Endothelial cell of umbilical vein (primary cell): ENCODE data around the gene NFATC3. TPM values are rescaled to one million over a fixed set of nuclear protein-coding genes. Genes with fewer than 3 reads are reported as not detected.

ENCODE experiments used
- BruUV-seq: library from RNA; stranded (reverse); fragments of 400-500 nt; replicated peaks from 2 replicates; lab custom pipeline; 2021; lab: Mats Ljungman, UMichigan
- CTCF ChIA-PET: fragments of 300-600, 350-600 bp; sonication (Branson Sonifier 250); formaldehyde crosslinking; loops from one replicate; lab custom pipeline; 2021; ENCODE audit warnings: antibody characterized with exemption, inconsistent platforms; lab: Charles Lee
- POLR2A ChIA-PET: fragments of 300-600, 350-600 bp; sonication (Branson Sonifier 250); formaldehyde crosslinking; loops from one replicate; lab custom pipeline; 2021; ENCODE audit warnings: antibody characterized with exemption, inconsistent platforms; lab: Charles Lee
- DNase-seq: peaks from one replicate; pipeline ENCODE4 v3.0.0-alpha.2; 2011; ENCODE audit warnings: low read depth, low spot score
- FAIRE-seq: peaks from 2 replicates; lab custom pipeline; 2011; peaks lifted over from hg19 to GRCh38; lab: Jason Lieb, UNC
- H2AFZ ChIP-seq: 2 replicates; pipeline ENCODE4 v1.6.0; 2012; ENCODE audit warnings: low read depth, low read length, control low read depth, inconsistent platforms
- H3K27ac ChIP-seq: 2 replicates; pipeline ENCODE4 v1.5.1; 2011; ENCODE audit warnings: low read depth, mild to moderate bottlenecking, control low read depth, low read length, moderate library complexity; ENCODE audit not compliant: insufficient read depth
- H3K27me3 ChIP-seq, 2 experiments: 2 replicates each; pipeline versions ENCODE4 v1.6.0 to v1.6.1; 2011; ENCODE audit warnings: low read length in 2 of 2, mixed read lengths in 1 of 2; ENCODE audit not compliant: control insufficient read depth in 2 of 2, insufficient read depth in 2 of 2
- H3K36me3 ChIP-seq, 2 experiments: 2 replicates in 1 of 2; 3 replicates in 1 of 2; pipeline ENCODE4 v1.5.1; 2011; ENCODE audit warnings: low read length in 2 of 2, mild to moderate bottlenecking in 1 of 2, moderate library complexity in 1 of 2; ENCODE audit not compliant: control insufficient read depth in 2 of 2, insufficient read depth in 2 of 2; ENCODE audit errors: extremely low read depth in 1 of 2
- H3K4me1 ChIP-seq: 3 replicates; pipeline ENCODE4 v1.5.1; 2011; ENCODE audit warnings: mild to moderate bottlenecking, low read length; ENCODE audit not compliant: control insufficient read depth, insufficient read depth; ENCODE audit errors: extremely low read depth
- H3K4me2 ChIP-seq: 2 replicates; pipeline ENCODE4 v1.6.1; 2011; ENCODE audit warnings: low read length, control low read depth, mixed read lengths; ENCODE audit not compliant: insufficient read depth
- H3K4me3 ChIP-seq, 3 experiments: fragments of 200-600 bp in 1 of 3; sonication (generic), shearing (Covaris generic) in 1 of 3; replicated peaks in 1 of 3; 2 replicates each; pipeline ENCODE4 v1.5.1; 2011 to 2016; ENCODE audit warnings: control low read depth in 3 of 3, low read length in 3 of 3, mild to moderate bottlenecking in 2 of 3, inconsistent platforms in 1 of 3, low read depth in 1 of 3, moderate library complexity in 1 of 3; ENCODE audit not compliant: insufficient read depth in 1 of 3
- H3K79me2 ChIP-seq: 2 replicates; pipeline ENCODE4 v1.6.0; 2012; ENCODE audit warnings: low read length, inconsistent platforms; ENCODE audit not compliant: control insufficient read depth, insufficient read depth
- H3K9ac ChIP-seq: replicated peaks from 2 replicates; pipeline ENCODE3; 2011; ENCODE audit warnings: low read length, control low read depth; ENCODE audit not compliant: insufficient read depth; ENCODE audit errors: extremely low read depth
- H3K9me1 ChIP-seq: replicated peaks from 3 replicates; pipeline ENCODE4 v1.6.0; 2011; ENCODE audit warnings: mild to moderate bottlenecking, low read length; ENCODE audit not compliant: control insufficient read depth, insufficient read depth; ENCODE audit errors: extremely low read depth
- H3K9me3 ChIP-seq: replicated peaks from 2 replicates; pipeline ENCODE4 v1.5.1; 2012; ENCODE audit warnings: low read length, inconsistent platforms; ENCODE audit not compliant: control insufficient read depth, insufficient read depth
- H4K20me1 ChIP-seq: replicated peaks from 2 replicates; pipeline ENCODE3; 2011; ENCODE audit warnings: mild to moderate bottlenecking, low read length; ENCODE audit not compliant: control insufficient read depth, insufficient read depth; ENCODE audit errors: extremely low read depth
- EZH2 ChIP-seq: IDR thresholded peaks from 2 replicates; pipeline ENCODE4 v1.6.1; 2012; ENCODE audit warnings: borderline replicate concordance, low read depth, mild to moderate bottlenecking, moderate library complexity, low read length, inconsistent platforms; ENCODE audit not compliant: severe bottlenecking
- FOS ChIP-seq: IDR thresholded peaks from 2 replicates; pipeline ENCODE4 v1.6.1; 2011; ENCODE audit warnings: mild to moderate bottlenecking, low read length, moderate library complexity, borderline replicate concordance; ENCODE audit not compliant: insufficient read depth
- GATA2 ChIP-seq: IDR thresholded peaks from 2 replicates; pipeline ENCODE4 v1.7.0; 2011; ENCODE audit warnings: low read depth, mild to moderate bottlenecking, moderate library complexity, mixed read lengths, low read length; ENCODE audit not compliant: insufficient read length, insufficient read depth
- JUN ChIP-seq: IDR thresholded peaks from 2 replicates; pipeline ENCODE4 v1.6.1; 2011; ENCODE audit warnings: borderline replicate concordance, low read depth; ENCODE audit not compliant: insufficient read length, insufficient read depth
- MYC ChIP-seq: IDR thresholded peaks from one replicate; pipeline ENCODE4 v1.6.1; 2011; ENCODE audit warnings: mild to moderate bottlenecking, low read depth, low read length
- POLR2A ChIP-seq: IDR thresholded peaks from 2 replicates; pipeline ENCODE4 v1.6.1; 2012; ENCODE audit warnings: low read depth, mild to moderate bottlenecking, control low read depth, low read length
- POLR2AphosphoS5 ChIP-seq: IDR thresholded peaks from 2 replicates; pipeline ENCODE4 v1.6.1; 2012; ENCODE audit warnings: low read depth, mild to moderate bottlenecking, control low read depth, low read length, moderate library complexity; ENCODE audit not compliant: insufficient read depth
- dilution Hi-C: fragments of 300-500 bp; cut with MboI; formaldehyde crosslinking; loops from one replicate; pipeline ENCODE4 v1.15.0; 2019; ENCODE audit warnings: low sequenced_read_pairs; ENCODE audit not compliant: extremely low pct_ligation_motif_present
- intact Hi-C: fragments of 100-400 bp; cut with micrococcal nuclease; formaldehyde crosslinking; loops from one replicate; pipeline ENCODE4 v1.10.0; 2022
- polyA plus RNA-seq, 4 experiments: library from polyadenylated mRNA; depleted of rRNA in 3 of 4; stranded (reverse) in 3 of 4; unstranded in 1 of 4; fragments of >200 nt; gene quantifications; 2 replicates each; pipeline versions ENCODE4 v1.2.1 to v1.2.3, GENCODE V29; 2011 to 2012; ENCODE audit warnings: missing spikeins in 1 of 4
- total RNA-seq: library from RNA; stranded (reverse); gene quantifications from 2 replicates; pipeline ENCODE4 v1.2.3, GENCODE V29; 2021
- TF ChIP-seq, protein P1 (sequence below), 2 donors: IDR thresholded peaks; 1 replicate in 1 of 2; 2 replicates in 1 of 2; pipeline ENCODE4 v1.5.1; 2011; ENCODE audit warnings: low read length in 2 of 2, mild to moderate bottlenecking in 2 of 2, moderate library complexity in 2 of 2, control low read depth in 1 of 2, inconsistent platforms in 1 of 2, low read depth in 1 of 2; ENCODE audit not compliant: insufficient read depth in 1 of 2; ENCODE audit errors: extremely low read depth in 1 of 2

The NFATC3 gene
- total and polyA plus RNA-seq, 2 donors (not counting 3 experiments of a cell fraction or from before 2014, with no cell fraction given) = 15.6 to 33.1 TPM

DNA sequence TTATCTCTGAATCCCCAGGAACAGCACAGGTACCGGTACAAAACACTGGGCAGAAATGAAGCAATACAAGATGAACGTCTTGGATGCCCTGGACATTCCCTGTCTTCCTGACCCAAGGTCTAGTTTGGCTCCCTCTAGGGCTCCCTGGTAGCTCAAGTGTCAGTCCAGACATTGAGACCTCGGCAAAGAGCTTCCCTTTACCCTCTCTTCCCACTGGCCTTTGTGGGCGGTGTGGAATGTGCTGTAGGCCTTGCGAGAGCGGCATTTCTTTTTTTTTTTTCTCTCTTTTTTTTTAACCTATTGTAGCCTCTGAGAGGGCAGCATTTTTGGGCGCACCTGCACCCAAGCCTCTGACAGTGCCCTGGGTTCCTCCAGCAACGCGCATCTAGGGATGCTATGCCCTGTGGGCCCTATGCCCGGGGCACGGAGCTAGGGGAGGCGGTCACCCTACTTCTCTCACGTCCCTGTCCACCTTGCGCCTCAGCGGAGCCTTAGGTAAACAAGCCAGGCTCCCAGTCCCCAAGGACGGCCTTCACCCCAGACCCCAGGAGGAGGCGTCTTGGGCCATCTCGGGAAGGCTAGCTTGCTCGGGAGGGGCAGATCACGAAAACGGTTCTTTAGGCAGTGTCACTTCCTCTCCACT, 1.2 kb upstream of the NFATC3 start:
- DNase-seq (no peak), FAIRE-seq (peak; percentile 15)
- peaks cover 33% of the 10 kb centered on the region for H3K79me2 ChIP-seq
- peak overlapping the region; percentile 94 for H3K27ac ChIP-seq
- POLR2A ChIA-PET = interaction anchor here (0.6 to 1.2 kb wide), 2 partner anchors 15 to 46 kb away, joined by 4 to 5 read pairs; no protein-coding TSS in a partner anchor
- dilution Hi-C loops = no loop called here
- H3K9ac ChIP-seq = peak overlapping the region; percentile 97
- intact Hi-C loops = loop anchor here (2.0 to 10.0 kb wide), 2 partner anchors 61 to 241 kb away; partner anchors contain the start of genes DDX28 and DUS2
- peaks cover 2% of the 10 kb centered on the region for H4K20me1 ChIP-seq
- no peaks in the 10 kb centered on the region for H3K27me3 ChIP-seq
- H3K9me3 ChIP-seq = no peaks in the 10 kb centered on the region
- H3K36me3 ChIP-seq = no peaks in the 10 kb centered on the region
- CTCF ChIA-PET = interaction anchor here (0.8 to 5.1 kb wide), 8 partner anchors 10 to 177 kb away, joined by 3 to 34 read pairs (median 5); no protein-coding TSS in a partner anchor
- TF ChIP-seq POLR2AphosphoS5 (no peak), EZH2 (no peak)
- H3K4me2 ChIP-seq = peak overlapping the region; percentile 91
- peak overlapping the region; percentile 93 for H2AFZ ChIP-seq
- no TSS peak for BruUV-seq
- peak overlapping the region in 1 of 3 experiments; percentile 81 for H3K4me3 ChIP-seq
- peaks cover 36% of the 10 kb centered on the region for H3K4me1 ChIP-seq
- no peaks in the 10 kb centered on the region for H3K9me1 ChIP-seq

DNA sequence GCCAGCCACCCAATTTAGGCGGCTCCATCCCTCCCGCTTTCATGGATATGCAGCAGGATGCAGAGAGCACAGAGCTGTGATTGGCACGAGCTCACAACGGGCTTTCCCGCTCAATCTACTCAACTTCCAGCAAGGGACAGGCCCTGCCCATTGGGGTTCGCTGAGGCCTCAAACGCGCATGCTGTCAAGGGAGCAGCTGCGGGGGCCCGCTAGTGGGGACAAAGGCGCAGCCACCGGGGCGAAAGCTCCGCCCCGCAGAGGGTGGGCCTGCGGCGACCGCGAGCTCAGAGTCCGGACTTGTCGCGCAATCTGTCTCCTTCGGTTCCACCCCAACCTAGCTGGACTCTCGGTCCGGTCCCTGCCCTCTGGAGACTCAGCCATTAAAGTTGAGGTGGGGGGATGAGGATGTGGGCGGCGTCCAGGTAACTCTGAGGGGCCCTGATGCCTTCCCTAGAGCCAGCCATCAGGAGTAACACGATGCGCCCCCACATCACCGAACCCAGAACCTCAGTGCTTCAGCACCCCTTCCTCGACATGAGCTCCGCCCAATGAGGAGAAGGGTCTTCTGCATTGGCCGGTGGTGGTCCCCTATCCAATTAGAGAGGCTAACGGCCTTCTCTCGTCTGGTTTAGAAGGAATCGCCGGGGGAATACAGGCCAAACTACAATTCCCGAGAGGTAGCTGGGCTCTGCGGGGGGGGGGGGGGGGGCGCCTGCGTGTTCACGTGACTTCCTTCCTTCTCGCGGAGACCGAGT, 489 bp upstream of the NFATC3 start:
- BruUV-seq = TSS peak; percentile 66
- H3K9me1 ChIP-seq = no peaks in the 10 kb centered on the region
- peak overlapping the region; percentile 97 for H3K9ac ChIP-seq
- FAIRE-seq (peak; percentile 95), DNase-seq (peak; percentile 81)
- peaks cover 40% of the 10 kb centered on the region for H3K79me2 ChIP-seq
- intact Hi-C loops (loop anchor here (2.0 to 10.0 kb wide), 3 partner anchors 43 to 240 kb away; partner anchors contain the start of genes DDX28 and DUS2), dilution Hi-C loops (no loop called here)
- H2AFZ ChIP-seq = peak overlapping the region; percentile 93
- ChIA-PET CTCF (interaction anchor here (0.8 to 5.1 kb wide), 14 partner anchors 9 to 176 kb away, joined by 3 to 34 read pairs (median 4); no protein-coding TSS in a partner anchor), POLR2A (interaction anchor here (0.6 to 1.2 kb wide), 4 partner anchors 16 to 153 kb away, joined by 3 to 7 read pairs (median 4); partner anchors contain the start of gene DUS2)
- peak overlapping the region; percentile 91 for H3K4me2 ChIP-seq
- peaks cover 2% of the 10 kb centered on the region for H4K20me1 ChIP-seq
- peak overlapping the region in 2 of 3 experiments; percentile 42 to 81 for H3K4me3 ChIP-seq
- H3K27ac ChIP-seq = peak overlapping the region; percentile 94
- H3K4me1 ChIP-seq = peaks cover 29% of the 10 kb centered on the region
- H3K9me3 ChIP-seq = no peaks in the 10 kb centered on the region
- H3K27me3 ChIP-seq = no peaks in the 10 kb centered on the region
- no peak for TF ChIP-seq MYC
- peak; percentile 89 for TF ChIP-seq POLR2A
- no peak for TF ChIP-seq GATA2
- no peak for TF ChIP-seq EZH2
- TF ChIP-seq, protein P1, sequence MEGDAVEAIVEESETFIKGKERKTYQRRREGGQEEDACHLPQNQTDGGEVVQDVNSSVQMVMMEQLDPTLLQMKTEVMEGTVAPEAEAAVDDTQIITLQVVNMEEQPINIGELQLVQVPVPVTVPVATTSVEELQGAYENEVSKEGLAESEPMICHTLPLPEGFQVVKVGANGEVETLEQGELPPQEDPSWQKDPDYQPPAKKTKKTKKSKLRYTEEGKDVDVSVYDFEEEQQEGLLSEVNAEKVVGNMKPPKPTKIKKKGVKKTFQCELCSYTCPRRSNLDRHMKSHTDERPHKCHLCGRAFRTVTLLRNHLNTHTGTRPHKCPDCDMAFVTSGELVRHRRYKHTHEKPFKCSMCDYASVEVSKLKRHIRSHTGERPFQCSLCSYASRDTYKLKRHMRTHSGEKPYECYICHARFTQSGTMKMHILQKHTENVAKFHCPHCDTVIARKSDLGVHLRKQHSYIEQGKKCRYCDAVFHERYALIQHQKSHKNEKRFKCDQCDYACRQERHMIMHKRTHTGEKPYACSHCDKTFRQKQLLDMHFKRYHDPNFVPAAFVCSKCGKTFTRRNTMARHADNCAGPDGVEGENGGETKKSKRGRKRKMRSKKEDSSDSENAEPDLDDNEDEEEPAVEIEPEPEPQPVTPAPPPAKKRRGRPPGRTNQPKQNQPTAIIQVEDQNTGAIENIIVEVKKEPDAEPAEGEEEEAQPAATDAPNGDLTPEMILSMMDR (IDR thresholded peaks at IDR 0.05; ENCODE audit: extremely low read depth in 1 of 2, insufficient read depth in 1 of 2, low read depth in 1 of 2, low read length in 2 of 2) = peak in 1 of 2 donors; percentile 24
- TF ChIP-seq FOS = no peak
- no peak for TF ChIP-seq JUN
- TF ChIP-seq POLR2AphosphoS5 = peak; percentile 81
- H3K36me3 ChIP-seq = no peaks in the 10 kb centered on the region
